ENCODE measurements around the gene HEATR5B. TPM values are rescaled to one million over a fixed set of nuclear protein-coding genes. Genes with fewer than 3 reads are reported as not detected.

The HEATR5B gene
- total and polyA plus RNA-seq, 8 donors, result 8.7 to 15.5 (median 13.3) TPM

- peak in 4 of 6 donors; percentile 56 to 78 (median 61) for DNase-seq
- Histone ChIP-seq H3K36me3 (peaks cover 0 to 23% (median 16%) of the 10 kb centered on the region in 3 donors), H3K4me3 (no peak overlapping the region), H3K9me3 (no peaks in the 10 kb centered on the region), H3K27me3 (no peaks in the 10 kb centered on the region), H3K27ac (peak overlapping the region in 2 of 4 donors; percentile 16 to 19), H3K4me1 (peaks cover 0 to 11% (median 0%) of the 10 kb centered on the region in 3 donors)
- intact Hi-C loops (cut with DNase I), result no loop called here
- TF ChIP-seq, protein P1, sequence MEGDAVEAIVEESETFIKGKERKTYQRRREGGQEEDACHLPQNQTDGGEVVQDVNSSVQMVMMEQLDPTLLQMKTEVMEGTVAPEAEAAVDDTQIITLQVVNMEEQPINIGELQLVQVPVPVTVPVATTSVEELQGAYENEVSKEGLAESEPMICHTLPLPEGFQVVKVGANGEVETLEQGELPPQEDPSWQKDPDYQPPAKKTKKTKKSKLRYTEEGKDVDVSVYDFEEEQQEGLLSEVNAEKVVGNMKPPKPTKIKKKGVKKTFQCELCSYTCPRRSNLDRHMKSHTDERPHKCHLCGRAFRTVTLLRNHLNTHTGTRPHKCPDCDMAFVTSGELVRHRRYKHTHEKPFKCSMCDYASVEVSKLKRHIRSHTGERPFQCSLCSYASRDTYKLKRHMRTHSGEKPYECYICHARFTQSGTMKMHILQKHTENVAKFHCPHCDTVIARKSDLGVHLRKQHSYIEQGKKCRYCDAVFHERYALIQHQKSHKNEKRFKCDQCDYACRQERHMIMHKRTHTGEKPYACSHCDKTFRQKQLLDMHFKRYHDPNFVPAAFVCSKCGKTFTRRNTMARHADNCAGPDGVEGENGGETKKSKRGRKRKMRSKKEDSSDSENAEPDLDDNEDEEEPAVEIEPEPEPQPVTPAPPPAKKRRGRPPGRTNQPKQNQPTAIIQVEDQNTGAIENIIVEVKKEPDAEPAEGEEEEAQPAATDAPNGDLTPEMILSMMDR (IDR thresholded peaks at IDR 0.05), result no peak
- FAIRE-seq, result no peak
- ATAC-seq, result peak; percentile 77 to 94 (median 90)
- WGBS, 2 donors, result 17 to 23% methylated on average over 5 of the region's 5 CpGs
These were observed 63.8 kb downstream of the HEATR5B start for GRCh38 chr2:37020212-37020886.

DNA sequence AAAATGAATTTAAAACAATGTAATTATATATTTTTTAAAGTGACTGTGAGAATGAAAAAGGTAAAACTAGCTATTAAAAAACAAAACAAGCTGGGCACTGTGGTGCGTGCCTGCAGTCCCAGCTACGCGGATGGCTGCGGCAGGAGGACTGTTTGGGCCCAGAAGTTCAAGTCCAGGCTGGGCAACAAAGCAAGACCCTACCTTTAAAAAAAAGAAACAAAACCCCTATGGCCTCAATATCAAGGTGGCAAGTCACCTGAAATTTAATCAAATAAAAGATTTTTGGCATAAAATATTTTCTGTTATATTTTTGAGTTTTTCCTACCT is 70.9 kb downstream of the HEATR5B start:
- DNase-seq, result no peak
- FAIRE-seq, result no peak
- no peaks in the 10 kb centered on the region for H3K27me3 ChIP-seq
- no peaks in the 10 kb centered on the region for H3K9me3 ChIP-seq
- intact Hi-C loops (cut with DNase I), result no loop called here
- ATAC-seq, result no peak
- H3K4me3 ChIP-seq, result no peak overlapping the region
- no peak overlapping the region for H3K27ac ChIP-seq
- H3K4me1 ChIP-seq, result no peaks in the 10 kb centered on the region
- TF ChIP-seq, protein P1 (IDR thresholded peaks at IDR 0.05), result no peak
- 96 to 97% methylated on average over 4 of the region's 4 CpGs for WGBS, 2 donors
- peaks cover 0 to 49% (median 12%) of the 10 kb centered on the region in 3 donors for H3K36me3 ChIP-seq

GRCh38 chr2:37011130-37011529 is 73.0 kb downstream of the HEATR5B start:
- peaks cover 0 to 50% (median 8%) of the 10 kb centered on the region in 3 donors for H3K36me3 ChIP-seq
- H3K27ac ChIP-seq, result no peak overlapping the region
- no peak for FAIRE-seq

DNA sequence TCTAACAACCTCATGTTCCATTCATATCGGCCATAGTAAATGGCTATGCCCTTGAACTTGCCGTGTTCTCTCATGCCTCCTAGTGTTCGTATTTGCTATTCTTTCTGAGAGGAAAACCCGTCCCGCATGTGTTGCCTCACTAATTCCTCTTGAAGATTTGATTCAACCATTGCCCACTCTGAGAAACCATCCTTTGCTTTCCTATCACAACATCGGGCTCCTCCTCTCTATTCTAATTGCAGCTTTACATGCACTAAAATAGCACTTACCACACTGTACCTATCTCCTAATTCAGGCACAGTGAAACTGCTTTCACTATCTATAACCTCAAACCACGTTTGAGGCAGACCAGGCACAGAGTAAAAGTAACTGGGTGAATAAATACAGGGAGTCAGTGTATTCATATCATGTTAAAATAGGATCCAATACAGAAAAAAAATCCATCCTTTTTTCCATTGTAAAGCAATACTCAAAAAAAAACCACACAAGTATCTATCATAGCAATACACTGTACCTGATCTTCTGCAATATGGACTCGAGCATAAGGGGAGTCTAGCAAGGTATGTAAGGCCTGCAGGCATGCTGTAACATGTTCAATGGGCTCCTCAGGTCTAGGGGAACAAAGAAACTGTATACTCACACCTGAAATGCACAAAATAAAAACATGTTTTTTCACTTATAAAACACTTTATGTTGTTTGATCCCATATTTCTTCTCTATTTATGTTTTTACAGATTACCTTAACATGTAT is 78.9 kb downstream of the HEATR5B start:
- Histone ChIP-seq H3K36me3 (peaks cover 0 to 50% (median 15%) of the 10 kb centered on the region in 3 donors), H3K4me1 (no peaks in the 10 kb centered on the region), H3K27ac (no peak overlapping the region), H3K9me3 (no peaks in the 10 kb centered on the region), H3K27me3 (no peaks in the 10 kb centered on the region), H3K4me3 (no peak overlapping the region)
- intact Hi-C loops (cut with DNase I), result no loop called here
- TF ChIP-seq, protein P1 (IDR thresholded peaks at IDR 0.05), result no peak
- DNase-seq (no peak), FAIRE-seq (no peak), ATAC-seq (peak in 1 of 4 donors; percentile 36)
- 60 to 67% methylated on average over 8 of the region's 8 CpGs for WGBS, 2 donors

More at GRCh38 chr2:37011130-37011529, 73.0 kb downstream of the HEATR5B start:
- Histone ChIP-seq H3K4me3 (no peak overlapping the region), H3K4me1 (no peaks in the 10 kb centered on the region), H3K27me3 (no peaks in the 10 kb centered on the region), H3K9me3 (no peaks in the 10 kb centered on the region)
- DNase-seq (no peak), ATAC-seq (no peak)
- TF ChIP-seq, protein P1 (IDR thresholded peaks at IDR 0.05), result no peak
- 83 to 90% methylated on average over 5 of the region's 5 CpGs for WGBS, 2 donors
- intact Hi-C loops (cut with DNase I), result no loop called here
